ENCODE data around the gene MEGF6. TPM values are rescaled to one million over a fixed set of nuclear protein-coding genes. Genes with fewer than 3 reads are reported as not detected.

The MEGF6 gene
- polyA plus RNA-seq, 3 donors, result 6.4 to 8.1 (median 7.0) TPM

DNA sequence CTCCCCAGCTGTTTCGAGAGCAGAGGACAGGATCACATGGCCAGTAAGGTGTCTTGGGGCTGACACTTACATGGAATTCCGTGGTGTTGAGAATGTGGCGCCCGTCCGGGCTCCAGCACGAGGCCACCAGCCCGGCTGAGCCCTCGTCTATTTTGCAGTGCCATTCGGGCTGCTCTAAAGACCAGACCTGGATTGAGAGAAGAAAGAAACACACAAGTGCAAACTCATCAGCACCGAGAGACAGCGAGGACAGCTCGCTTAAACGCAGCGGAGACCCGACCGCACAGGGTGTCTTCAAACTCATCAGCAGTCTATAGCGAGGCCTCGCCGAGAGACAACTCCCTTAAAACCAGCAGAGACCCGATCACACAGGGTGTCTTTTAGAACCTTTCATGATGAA is 35.3 kb upstream of the MEGF6 start:
- no peak for DNase-seq (ENCODE audit: low read depth in 3 of 3, low spot score in 2 of 3)

DNA sequence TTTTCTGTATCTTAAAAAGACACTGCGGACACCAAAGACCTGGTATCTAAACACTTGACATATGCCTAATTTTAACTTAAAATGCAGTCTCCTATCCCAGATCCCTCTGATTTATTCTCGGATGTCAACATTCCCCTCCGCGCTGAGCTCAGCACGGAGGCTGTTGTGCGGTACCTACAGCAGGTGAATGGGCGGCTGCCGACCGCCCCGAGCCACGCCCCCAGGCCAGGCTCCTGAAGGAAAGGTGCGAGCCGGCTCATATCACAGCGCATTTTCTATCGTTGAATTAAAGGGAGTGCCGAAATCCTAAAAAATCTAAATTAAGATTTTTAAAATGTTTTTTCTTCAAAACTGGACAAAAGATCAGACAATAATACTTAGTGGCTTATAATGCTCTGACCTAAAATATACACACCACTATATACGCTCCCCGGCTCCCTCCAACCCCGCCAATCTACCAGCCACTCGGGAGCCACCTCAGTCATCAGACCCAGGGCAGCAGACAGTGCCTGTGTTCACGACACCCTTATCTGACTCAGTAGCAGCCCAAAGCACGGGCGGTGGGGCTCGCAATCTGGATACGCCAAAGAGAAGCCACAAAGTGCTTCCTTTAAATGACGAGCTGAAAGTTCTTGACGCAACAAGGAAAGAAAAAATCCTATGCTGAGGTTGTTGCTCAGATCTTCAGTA is 34.5 kb upstream of the MEGF6 start:
- no peak for DNase-seq (ENCODE audit: low read depth in 3 of 3, low spot score in 2 of 3)

DNA sequence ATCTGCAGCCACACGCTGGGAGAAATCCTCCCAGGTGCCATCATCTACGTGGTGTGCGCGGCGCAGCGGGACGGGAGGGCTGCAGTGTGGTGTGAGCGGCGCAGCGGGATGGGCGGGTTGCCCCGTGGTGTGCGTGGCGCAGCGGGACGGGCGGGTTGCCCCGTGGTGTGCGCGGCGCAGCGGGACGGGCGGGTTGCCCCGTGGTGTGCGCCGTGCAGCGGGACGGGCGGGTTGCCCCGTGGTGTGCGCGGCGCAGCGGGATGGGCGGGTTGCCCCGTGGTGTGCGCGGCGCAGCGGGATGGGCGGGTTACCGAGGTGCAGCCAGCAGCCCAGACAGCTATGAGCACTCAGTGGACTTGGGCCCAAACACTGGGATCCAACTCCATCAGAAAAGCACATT is 33.9 kb upstream of the MEGF6 start:
- DNase-seq (ENCODE audit: low read depth in 3 of 3, low spot score in 2 of 3), result no peak

DNA sequence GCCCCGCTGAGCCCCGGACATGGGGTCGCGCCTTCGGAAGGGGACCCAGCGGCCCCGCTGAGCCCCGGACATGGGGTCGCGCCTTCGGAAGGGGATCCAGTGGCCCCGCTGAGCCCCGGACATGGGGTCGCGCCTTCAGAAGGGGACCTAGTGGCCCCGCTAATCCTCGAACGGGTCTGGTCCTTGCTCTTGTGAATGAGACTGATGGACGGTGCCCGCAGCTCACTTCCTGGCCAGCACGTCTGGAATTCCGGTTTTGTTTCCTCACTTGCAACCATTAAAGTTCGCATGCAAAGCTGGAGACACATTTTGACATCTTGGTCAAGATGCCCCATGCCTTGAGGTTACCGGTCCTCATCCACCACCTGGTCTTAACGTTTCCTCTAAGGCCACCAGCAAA is 33.0 kb upstream of the MEGF6 start:
- no peak for DNase-seq (ENCODE audit: low read depth in 3 of 3, low spot score in 2 of 3)

DNA sequence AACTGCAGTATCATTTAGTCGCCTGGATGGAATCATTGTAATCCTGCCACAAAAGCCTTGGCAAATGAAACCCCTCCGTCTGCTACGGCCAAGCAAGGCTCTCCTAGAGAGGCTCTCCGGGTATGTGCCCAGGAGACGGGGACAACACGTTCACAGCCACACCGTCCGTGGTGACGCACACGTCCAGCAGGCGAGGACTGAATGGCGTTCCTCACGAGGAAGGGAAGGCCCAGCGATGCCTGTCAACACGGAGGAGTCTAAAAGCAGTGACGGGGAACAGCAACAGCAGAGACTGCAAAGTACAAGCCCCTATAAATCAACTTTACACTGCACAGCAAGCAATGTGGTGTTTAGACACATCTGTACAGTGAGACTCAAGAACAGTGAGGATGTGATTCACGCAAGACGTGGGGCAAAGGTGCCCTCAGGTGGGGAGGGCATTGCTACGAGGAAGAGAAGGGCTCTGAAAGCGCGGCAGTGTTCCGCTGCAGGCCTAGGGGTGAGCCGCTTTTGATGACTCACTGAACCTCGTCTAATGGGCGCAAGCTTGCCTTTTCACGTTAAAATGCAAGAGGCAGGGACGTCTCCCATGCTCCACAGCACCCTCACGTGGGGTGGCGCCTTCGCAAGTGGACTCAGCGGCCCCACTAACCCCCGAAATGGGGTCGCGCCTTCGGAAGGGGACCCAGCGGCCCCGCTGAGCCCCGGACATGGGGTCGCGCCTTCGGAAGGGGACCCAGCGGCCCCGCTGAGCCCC is 31.8 kb upstream of the MEGF6 start:
- DNase-seq (ENCODE audit: low read depth in 3 of 3, low spot score in 2 of 3), result no peak

DNA sequence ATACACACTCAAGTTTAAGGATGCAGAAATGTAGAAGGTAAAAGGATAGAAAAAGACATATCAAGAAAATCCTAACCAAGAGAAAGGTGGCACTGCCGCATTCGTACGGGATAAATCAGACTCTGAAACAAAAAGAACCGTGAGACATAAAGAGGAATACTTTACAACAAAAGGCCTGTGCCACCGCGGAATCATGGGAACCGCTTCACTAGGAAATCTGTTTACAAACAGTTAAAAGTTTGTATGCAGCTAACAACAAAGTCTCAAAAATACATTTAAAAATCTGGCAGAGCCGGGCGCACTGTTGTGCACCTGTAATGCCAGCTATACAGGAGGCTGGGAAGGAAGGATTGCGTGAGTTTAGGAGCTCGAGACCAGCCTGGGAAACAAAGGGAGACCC is 30.5 kb upstream of the MEGF6 start:
- DNase-seq (ENCODE audit: low read depth in 3 of 3, low spot score in 2 of 3), result no peak

DNA sequence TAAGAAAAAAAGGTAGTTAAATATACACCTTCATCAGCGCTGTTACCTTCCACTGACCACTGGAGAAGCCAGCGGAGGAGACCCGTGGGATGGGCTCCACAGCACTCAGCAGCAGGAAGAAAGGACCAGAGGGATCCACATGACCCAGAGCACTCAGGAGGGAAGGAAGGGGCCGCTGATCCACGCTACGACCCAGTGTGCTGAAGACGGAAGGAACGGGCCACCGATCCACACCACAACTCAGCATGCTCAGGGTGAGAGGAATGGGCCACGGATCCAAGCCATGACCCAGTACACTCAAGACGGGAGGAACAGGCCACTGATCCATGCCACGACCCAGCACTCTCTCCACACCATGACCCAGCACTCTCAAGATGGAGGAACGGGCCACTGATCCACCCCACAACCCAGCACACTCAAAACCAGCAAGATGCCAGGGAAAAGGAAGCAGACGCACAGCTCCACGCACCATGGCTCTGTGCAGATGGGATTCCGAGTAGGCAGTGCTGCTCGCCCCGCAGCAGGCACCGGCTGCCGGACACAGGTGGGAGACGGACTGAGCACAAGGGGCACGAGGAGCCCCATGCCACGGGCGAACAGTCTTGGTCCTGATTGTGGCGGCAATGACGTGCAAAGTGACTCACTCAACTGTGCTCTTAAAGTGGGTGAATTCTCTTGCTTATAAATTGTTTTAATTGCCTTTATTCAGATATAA is 29.9 kb upstream of the MEGF6 start:
- no peak for DNase-seq (ENCODE audit: low read depth in 3 of 3, low spot score in 2 of 3)

DNA sequence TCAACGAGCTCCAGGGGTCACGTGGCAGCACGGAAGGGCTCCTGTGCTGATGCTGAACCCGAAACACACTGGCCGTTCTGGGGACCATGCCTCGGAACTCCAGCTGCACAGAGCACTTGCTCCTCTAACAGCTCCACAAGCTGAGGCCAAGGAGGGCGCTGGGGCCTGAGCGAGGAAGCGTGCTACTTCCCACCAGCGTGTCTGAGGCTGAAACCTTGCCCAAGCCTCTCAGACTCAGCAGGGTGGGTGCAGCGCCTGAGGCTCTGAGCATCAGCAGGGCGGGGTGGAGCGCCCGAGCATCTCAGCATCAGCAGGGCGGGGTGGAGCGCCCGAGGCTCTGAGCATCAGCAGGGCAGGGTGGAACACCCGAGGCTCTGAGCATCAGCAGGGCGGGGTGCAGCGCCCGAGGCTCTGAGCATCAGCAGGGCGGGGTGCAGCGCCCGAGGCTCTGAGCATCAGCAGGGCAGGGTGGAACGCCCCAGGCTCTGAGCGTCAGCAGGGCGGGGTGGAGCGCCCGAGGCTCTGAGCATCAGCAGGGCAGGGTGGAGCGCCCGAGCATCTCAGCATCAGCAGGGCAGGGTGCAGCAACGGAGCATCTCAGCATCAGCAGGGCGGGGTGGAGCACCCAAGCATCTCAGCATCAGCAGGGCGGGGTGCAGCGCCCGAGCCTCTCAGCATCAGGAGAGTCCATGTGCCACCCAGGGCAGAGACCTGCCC is 29.0 kb upstream of the MEGF6 start:
- no peak for DNase-seq (ENCODE audit: low read depth in 3 of 3, low spot score in 2 of 3)

DNA sequence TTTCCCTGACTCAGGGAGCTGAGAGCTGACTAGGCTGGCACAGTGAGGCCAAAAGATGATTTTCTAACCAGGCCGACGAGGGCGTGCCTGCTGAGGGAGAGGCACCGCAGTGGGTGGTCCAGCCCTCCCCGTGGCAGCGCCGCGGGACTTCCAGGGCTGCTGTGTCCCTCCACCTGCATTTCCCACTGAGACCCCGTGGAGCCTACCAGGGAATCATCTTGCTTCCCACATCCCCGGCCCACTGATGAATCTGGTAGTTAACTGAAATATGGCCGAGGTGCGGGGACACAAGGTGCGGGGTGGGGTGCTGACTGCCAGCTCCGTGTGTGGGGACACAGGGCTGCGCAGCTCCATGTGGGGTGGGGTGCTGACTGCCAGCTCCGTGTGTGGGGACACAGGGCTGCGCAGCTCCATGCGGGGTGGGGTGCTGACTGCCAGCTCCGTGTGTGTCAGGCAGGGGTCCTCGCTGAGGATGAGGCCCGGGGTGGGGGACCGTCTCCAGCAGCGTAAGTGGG is 28.1 kb upstream of the MEGF6 start:
- no peak for DNase-seq (ENCODE audit: low read depth in 3 of 3, low spot score in 2 of 3)

DNA sequence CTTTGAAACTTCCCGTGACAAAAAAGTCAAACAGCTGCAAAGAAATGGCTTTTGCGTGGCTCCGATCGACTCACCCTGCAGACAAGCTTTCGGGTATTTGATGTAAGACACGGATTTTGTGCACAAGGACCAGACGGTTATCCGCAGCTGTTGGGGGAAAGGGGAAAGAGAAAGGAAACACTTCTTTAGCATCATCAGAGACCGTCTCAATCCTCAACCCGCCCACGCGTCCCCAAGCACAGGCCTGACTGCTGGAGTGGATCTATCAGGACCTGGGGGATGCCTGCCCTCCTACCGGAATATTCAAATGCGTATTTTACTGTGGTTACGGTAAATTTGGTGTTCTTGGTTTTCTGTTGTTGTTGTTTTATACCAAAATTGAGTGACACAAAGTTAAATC is 27.4 kb upstream of the MEGF6 start:
- no peak for DNase-seq (ENCODE audit: low read depth in 3 of 3, low spot score in 2 of 3)

DNA sequence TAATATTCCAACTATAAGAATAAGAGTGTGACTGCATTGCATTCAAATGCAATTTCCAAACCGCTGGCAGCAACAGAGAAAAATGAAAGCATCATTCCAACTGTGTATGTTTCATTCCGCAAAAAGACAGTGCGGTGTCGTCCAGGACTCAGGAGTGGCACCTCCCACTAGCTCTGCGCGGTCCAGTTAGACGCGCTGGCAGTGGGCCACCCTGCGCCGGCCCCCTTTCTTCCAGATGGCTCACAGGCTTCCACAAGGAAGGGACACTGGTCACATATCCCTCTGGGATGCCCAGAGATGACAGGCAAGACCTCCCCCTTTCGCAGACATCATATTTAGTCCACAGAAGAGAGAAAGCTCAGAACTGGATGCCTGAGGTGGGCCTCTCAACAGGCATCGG is 26.7 kb upstream of the MEGF6 start:
- no peak for DNase-seq (ENCODE audit: low read depth in 3 of 3, low spot score in 2 of 3)

DNA sequence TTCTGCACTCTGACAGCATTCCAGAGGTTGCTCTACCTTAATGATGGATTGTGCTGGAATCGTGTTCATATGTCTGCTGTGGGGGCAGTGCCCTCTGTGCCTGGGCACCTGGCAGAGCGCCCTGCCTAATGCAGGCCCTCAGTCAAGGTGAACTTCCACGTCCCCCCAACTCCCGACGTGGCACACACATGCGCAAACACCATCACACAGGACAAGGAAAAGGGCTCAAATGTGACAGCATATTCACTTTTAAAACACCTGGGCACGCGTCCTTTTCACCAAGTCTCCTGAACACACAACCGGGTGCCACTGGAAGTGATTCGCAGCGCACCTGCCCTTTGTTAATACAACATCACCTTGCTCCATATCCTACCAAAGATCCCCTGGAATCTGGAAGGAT is 25.2 kb upstream of the MEGF6 start:
- DNase-seq (ENCODE audit: low read depth in 3 of 3, low spot score in 2 of 3), result no peak

DNA sequence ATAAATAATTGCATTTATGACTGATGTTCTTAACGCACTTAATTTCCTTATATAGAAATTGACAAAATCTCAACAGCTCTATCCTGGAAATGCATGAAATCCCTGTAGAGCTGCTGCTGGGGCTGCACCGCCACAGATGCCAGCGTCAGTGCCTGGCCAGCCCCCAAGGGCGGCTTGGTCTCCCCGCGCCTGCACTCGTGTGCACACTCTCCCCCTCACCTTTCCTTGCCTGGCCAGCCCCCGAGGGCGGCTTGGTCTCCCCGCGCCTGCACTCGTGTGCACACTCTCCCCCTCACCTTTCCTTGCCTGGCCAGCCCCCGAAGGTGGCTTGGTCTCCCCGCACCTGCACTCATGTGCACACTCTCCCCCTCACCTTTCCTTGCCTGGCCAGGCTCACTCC is 24.8 kb upstream of the MEGF6 start:
- DNase-seq (ENCODE audit: low read depth in 3 of 3, low spot score in 2 of 3), result no peak

DNA sequence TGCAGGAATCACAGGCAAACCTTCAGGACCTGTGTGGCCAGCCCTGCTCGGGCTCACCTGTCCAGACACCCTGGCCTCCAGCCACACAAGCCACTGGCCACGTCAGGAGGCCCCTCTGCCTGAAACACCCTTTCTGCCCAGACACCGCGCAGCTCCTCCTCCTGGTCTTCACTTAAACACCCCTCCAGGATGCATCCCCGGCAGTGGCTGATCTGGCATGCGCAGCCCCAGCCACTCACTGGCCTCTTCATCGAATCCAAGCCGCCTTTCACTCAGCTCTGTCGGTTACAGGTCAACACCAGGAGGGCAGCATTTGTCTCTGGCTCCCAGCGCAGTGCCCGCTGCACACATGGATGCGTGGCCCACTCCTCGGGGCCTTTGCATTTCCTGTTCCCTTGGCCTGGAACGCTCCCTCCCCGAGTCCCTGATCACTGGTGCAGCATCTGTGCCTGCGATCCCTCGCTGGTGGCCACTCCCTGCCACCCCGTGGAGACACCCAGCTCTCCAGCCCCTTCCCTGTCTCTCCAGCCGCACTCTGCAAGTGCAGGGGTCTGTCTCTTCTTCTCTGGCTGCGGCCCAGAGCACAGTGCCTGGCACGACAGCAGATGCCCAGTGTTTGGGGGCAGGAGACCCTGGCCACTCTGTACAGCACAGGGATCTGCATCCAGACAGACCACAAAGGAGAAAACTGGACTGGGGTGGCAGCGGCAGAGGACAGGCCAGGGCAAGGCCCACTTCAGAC is 22.9 kb upstream of the MEGF6 start:
- DNase-seq (ENCODE audit: low read depth in 3 of 3, low spot score in 2 of 3), result no peak

DNA sequence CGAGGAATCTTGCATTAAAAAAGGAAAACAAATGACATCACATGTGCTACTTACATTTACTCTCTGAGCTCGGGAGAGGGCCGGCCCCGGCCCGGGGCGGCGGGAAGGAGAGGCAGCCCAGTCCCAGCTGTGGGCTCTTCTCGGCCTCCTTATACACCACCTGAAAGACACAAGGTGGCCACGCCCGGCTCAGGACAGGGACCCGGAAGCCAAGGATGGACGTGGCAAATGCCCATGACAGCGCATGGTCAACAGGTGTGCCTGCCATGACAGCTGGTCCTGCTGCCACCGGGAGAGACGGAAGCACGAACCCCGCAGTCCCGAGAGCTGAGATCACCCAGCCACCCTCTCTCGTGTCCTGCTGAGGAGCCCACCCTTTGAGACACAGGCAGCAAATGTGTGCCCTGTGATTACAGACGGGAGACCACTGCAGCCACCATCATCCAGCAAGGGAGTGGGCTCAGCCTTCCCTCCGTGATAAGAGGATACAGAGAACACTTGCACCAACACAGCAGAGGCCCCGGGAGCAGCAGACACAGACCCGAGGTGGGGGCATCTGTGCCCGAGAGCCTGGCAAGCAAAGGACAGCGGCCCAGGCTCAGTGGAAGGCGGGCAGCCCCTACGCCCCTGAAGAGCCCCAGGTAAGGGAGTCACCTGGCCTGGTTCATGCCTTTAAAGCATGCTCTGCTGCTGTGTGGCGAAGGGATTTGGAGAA is 22.2 kb upstream of the MEGF6 start:
- DNase-seq (ENCODE audit: low read depth in 3 of 3, low spot score in 2 of 3), result no peak

DNA sequence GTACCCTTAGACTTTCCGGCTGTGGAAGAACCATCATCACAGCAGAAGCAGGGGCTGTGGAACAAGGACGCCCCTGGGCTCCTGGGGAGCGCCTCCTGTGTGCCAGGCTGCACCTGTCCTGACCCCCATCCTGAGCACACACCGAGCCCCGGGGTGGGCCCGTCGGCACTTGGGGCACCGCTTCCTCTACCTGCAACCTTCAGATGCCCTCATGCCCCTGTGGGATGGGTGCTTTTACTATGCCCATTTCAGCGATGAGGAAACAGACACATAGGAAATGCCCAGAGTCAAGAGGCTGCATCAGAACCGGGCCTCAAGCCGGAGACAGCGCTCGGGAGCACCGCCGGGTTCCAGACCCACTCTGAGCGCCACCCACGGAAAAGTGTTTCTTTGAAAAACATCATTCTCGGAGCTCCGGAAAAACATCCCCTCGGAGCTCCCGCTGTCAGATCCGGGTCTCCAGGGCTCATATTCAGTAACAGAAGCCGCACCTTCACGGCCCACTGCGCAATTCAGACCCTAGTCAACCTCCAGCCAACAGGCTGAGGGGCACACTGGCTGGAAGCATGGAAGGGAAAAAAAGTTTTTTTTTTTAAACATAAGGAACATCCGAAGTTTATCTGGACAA is 21.5 kb upstream of the MEGF6 start:
- no peak for DNase-seq (ENCODE audit: low read depth in 3 of 3, low spot score in 2 of 3)

DNA sequence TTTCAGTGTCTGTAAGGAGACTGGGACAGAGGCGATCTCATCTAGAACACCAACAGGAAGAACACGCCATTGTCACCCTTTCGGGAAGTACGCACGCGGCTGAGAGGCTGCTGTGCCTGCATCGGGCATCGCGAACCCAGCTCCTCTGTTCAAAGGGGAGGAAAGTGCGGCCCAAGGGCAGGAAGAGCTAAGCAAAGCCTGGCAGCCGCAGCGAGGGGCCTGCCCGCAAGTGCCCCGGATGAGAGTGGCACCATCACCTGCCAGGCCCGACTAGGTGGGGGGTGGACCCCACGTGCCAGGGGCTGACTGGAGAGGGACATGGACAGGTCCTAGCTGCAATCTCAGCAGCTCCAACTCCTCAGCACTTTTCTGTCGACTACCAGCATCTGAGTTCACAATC is 21.0 kb upstream of the MEGF6 start:
- DNase-seq (ENCODE audit: low read depth in 3 of 3, low spot score in 2 of 3), result no peak

DNA sequence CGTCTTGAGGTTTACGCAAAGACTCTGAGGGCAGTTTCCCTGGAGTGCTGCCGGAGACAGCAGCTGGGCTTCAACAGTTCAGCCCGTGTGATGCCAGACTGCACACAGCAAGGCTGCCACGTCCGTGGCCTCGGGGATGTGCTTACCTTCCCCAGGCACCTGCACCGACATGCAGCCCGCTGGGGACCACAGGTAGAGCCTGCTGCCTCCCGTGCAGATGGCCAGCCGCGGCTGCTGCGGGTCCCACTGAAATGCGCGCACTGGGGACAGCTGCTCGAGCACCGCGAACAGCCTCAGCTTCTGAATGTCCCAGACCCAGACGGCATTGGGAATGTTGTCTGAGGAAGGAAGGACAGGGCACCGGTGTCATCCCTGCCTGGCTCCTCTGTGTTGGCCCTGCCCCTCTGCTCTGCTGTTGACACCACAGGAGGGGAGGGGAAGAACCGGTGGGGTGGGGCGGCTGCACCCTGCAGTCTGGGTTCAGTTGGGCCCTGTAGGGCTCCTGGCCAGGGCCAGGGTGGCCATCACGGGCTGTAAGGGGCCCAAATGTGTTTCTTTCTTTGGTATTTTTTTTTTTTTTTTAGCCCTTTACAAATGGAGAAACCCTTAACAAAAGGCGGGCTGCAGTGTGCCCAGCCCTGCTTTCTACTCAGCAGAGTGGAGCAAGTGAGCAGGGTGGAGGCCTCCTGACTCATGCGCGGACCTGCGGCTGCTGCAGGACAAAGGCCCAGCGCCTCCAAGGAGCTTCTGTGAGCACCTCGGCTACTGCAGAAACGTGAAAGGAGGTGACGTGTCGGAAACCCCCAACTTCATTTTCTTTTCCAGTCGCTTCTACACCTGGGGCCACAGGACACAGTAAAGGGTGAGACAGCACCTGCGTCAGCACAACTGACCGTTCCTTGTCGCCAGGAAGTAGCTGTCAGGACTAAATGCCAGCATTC is 20.3 kb upstream of the MEGF6 start:
- DNase-seq (ENCODE audit: low read depth in 3 of 3, low spot score in 2 of 3), result no peak
